ENCODE measurements around the gene COQ8A.

DNA sequence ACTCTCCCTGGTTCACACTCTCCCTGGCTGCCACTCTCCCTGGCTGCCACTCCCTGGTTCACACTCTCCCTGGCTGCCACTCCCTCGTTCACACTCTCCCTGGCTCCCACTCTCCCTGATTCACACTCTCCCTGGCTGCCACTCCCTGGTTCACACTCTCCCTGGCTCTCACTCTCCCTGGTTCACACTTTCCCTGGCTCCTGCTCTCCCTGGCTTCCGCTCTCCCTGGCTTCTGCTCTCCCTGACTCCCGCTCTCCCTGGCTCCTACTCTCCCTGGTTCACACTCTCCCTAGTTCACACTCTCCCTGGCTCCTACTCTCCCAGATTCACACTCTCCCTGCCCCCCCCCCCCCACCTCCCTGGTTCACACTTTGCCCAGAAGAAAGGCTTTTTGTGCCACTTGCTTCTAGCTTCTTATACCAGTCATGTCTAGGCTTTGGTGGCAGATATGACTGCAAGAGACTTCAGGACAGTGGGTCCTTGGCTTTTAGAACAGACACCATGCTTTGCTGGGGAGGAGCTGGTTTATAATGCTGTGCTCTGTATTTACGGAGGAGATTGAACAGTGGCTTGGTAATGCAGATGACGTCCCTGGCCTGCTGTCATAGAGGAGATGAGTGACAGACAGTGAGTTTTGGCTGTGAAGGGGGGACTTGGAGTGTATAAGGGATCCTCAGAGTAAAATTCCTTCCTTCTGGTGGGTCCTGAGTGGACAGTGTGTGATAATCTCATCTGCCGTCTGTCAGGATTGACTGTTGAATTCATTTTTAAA, 17.0 kb downstream of the COQ8A start:
- TF ChIP-seq, protein P1, sequence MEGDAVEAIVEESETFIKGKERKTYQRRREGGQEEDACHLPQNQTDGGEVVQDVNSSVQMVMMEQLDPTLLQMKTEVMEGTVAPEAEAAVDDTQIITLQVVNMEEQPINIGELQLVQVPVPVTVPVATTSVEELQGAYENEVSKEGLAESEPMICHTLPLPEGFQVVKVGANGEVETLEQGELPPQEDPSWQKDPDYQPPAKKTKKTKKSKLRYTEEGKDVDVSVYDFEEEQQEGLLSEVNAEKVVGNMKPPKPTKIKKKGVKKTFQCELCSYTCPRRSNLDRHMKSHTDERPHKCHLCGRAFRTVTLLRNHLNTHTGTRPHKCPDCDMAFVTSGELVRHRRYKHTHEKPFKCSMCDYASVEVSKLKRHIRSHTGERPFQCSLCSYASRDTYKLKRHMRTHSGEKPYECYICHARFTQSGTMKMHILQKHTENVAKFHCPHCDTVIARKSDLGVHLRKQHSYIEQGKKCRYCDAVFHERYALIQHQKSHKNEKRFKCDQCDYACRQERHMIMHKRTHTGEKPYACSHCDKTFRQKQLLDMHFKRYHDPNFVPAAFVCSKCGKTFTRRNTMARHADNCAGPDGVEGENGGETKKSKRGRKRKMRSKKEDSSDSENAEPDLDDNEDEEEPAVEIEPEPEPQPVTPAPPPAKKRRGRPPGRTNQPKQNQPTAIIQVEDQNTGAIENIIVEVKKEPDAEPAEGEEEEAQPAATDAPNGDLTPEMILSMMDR (IDR thresholded peaks at IDR 0.05): no peak
- TF ChIP-seq POLR2AphosphoS5 (IDR thresholded peaks at IDR 0.05) (no peak), POLR2A (IDR thresholded peaks at IDR 0.05) (no peak)
